ENCODE data around the gene C11orf54.

GRCh38 chr11:93743291-93743690 is 1.8 kb downstream of the C11orf54 start:
- TF ChIP-seq, protein P1, sequence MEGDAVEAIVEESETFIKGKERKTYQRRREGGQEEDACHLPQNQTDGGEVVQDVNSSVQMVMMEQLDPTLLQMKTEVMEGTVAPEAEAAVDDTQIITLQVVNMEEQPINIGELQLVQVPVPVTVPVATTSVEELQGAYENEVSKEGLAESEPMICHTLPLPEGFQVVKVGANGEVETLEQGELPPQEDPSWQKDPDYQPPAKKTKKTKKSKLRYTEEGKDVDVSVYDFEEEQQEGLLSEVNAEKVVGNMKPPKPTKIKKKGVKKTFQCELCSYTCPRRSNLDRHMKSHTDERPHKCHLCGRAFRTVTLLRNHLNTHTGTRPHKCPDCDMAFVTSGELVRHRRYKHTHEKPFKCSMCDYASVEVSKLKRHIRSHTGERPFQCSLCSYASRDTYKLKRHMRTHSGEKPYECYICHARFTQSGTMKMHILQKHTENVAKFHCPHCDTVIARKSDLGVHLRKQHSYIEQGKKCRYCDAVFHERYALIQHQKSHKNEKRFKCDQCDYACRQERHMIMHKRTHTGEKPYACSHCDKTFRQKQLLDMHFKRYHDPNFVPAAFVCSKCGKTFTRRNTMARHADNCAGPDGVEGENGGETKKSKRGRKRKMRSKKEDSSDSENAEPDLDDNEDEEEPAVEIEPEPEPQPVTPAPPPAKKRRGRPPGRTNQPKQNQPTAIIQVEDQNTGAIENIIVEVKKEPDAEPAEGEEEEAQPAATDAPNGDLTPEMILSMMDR (conservative IDR thresholded peaks at IDR 0.05) = no peak
- TF ChIP-seq EZH2 (IDR thresholded peaks at IDR 0.05; ENCODE audit: low read depth) = no peak
